Measurements from ENCODE around the gene CSNK2A2. TPM values are rescaled to one million over a fixed set of nuclear protein-coding genes. Genes with fewer than 3 reads are reported as not detected.
A peak's percentile ranks its signal among the peaks of the same experiment; 100 is the strongest.

Gene CSNK2A2
- total RNA-seq, 1 experiment from 2014 or later: 34.4 TPM

GRCh38 chr16:58120234-58120633 is 77.7 kb downstream of the CSNK2A2 start:
- DNase-seq (ENCODE audit: low spot score): peak; percentile 9
- in situ Hi-C loops (cut with HindIII; ENCODE audit: low sequenced_read_pairs): loop anchor here (10.0 kb wide), 1 partner anchor 95 kb away; the partner anchor contains the start of gene MMP15

- DNase-seq (ENCODE audit: low spot score): peak; percentile 34
- in situ Hi-C loops (cut with HindIII; ENCODE audit: low sequenced_read_pairs): no loop called here
Measured at GRCh38 chr16:58119509-58119845, 78.4 kb downstream of the CSNK2A2 start.

GRCh38 chr16:58118801-58119508 is 79.0 kb downstream of the CSNK2A2 start:
- DNase-seq (ENCODE audit: low spot score): peak; percentile 7
- in situ Hi-C loops (cut with HindIII; ENCODE audit: low sequenced_read_pairs): no loop called here

GRCh38 chr16:58116529-58116928 is 81.4 kb downstream of the CSNK2A2 start:
- in situ Hi-C loops (cut with HindIII; ENCODE audit: low sequenced_read_pairs): no loop called here
- DNase-seq (ENCODE audit: low spot score): no peak

GRCh38 chr16:58116081-58116480 is 81.8 kb downstream of the CSNK2A2 start:
- DNase-seq (ENCODE audit: low spot score): no peak
- in situ Hi-C loops (cut with HindIII; ENCODE audit: low sequenced_read_pairs): no loop called here

- no peak for DNase-seq (ENCODE audit: low spot score)
- in situ Hi-C loops (cut with HindIII; ENCODE audit: low sequenced_read_pairs): no loop called here
Measured at GRCh38 chr16:58114827-58115825, 82.8 kb downstream of the CSNK2A2 start.

- no peak for DNase-seq (ENCODE audit: low spot score)
- in situ Hi-C loops (cut with HindIII; ENCODE audit: low sequenced_read_pairs): no loop called here
Measured at GRCh38 chr16:58111302-58111627, 86.6 kb downstream of the CSNK2A2 start.

GRCh38 chr16:58110571-58111301 is 87.2 kb downstream of the CSNK2A2 start:
- DNase-seq (ENCODE audit: low spot score): no peak
- in situ Hi-C loops (cut with HindIII; ENCODE audit: low sequenced_read_pairs): no loop called here

GRCh38 chr16:58109881-58110280 is 88.0 kb downstream of the CSNK2A2 start:
- in situ Hi-C loops (cut with HindIII; ENCODE audit: low sequenced_read_pairs): no loop called here

GRCh38 chr16:58109330-58109729 is 88.6 kb downstream of the CSNK2A2 start:
- no peak for DNase-seq (ENCODE audit: low spot score)
- in situ Hi-C loops (cut with HindIII; ENCODE audit: low sequenced_read_pairs): no loop called here

More at GRCh38 chr16:58109881-58110280, 88.0 kb downstream of the CSNK2A2 start:
- no peak for DNase-seq (ENCODE audit: low spot score)

Other genes starting within 250 kb of the CSNK2A2 start
- not detected in 2 replicates for gene CNGB1, start 227.0 kb downstream of the CSNK2A2 start, total RNA-seq (2014; rRNA removed; shearing (Covaris generic))
- 2.0 and 3.8 TPM in 2 replicates for gene ZNF319, start 197.4 kb downstream of the CSNK2A2 start, total RNA-seq (2014; rRNA removed; shearing (Covaris generic))
- gene USB1, start 196.7 kb downstream of the CSNK2A2 start, total RNA-seq (2014; rRNA removed; shearing (Covaris generic)): 11.3 and 27.1 TPM in 2 replicates
- 3.1 and 3.9 TPM in 2 replicates for gene MMP15, start 172.4 kb downstream of the CSNK2A2 start, total RNA-seq (2014; rRNA removed; shearing (Covaris generic))
- gene CFAP20, start 68.7 kb downstream of the CSNK2A2 start, total RNA-seq (2014; rRNA removed; shearing (Covaris generic)): 70.7 and 89.6 TPM in 2 replicates
- not detected in 2 replicates for gene PRSS54, start 96.9 kb upstream of the CSNK2A2 start, total RNA-seq (2014; rRNA removed; shearing (Covaris generic))
- 9.9 and 10.8 TPM in 2 replicates for gene GINS3, start 194.4 kb upstream of the CSNK2A2 start, total RNA-seq (2014; rRNA removed; shearing (Covaris generic))